GM12874 (cell line): ENCODE measurements around the gene OR6S1.

Source experiments
- CTCF ChIP-seq: IDR thresholded peaks from 2 replicates; pipeline ENCODE4 v1.5.1; 2011; ENCODE audit warnings: low read depth, mild to moderate bottlenecking, control low read depth, low read length, moderate library complexity; ENCODE audit not compliant: insufficient read depth

Gene OR6S1

GRCh38 chr14:20680363-20680762 lies 38.9 kb upstream of the OR6S1 start:
- no peak for TF ChIP-seq CTCF

DNA sequence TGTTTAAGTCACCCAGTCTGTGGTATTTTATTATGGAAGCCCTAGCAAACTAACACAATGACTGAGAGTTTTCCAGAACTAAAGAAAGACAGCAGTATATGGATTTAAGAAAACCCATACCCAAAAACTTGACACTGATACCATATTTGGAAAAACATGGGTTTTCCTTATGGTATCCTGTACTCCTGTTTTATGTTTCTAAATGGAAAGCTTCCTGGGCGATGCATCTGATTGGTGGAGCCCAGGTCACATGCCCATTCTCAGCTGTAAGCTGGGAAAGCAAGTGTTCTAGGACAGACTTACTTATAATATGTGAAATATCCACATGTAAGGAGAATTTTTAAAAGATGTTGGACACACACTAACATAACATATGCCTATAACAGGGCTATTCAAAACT lies 38.4 kb upstream of the OR6S1 start:
- no peak for TF ChIP-seq CTCF

DNA sequence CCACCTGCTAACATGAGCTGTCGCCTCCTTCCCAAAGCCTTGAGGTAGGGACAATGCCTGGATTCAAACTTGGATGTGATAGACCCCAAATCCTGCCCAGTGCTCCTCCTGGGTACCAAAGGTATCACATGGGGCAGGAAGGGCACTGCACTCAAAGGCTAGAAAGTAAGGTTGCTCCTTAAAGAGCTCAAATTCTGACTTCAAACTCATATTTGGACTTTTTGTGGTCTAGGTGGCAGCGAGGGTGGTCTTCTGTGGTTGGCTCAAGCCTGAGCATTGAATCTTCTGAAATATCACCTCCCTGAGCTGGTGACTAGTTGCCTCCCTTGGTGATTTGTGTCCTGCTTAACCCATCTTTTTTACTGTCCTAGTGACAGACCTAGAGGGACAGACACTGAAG lies 34.6 kb upstream of the OR6S1 start:
- no peak for TF ChIP-seq CTCF

- TF ChIP-seq CTCF = no peak
Observed at GRCh38 chr14:20675669-20676068, 34.2 kb upstream of the OR6S1 start.

DNA sequence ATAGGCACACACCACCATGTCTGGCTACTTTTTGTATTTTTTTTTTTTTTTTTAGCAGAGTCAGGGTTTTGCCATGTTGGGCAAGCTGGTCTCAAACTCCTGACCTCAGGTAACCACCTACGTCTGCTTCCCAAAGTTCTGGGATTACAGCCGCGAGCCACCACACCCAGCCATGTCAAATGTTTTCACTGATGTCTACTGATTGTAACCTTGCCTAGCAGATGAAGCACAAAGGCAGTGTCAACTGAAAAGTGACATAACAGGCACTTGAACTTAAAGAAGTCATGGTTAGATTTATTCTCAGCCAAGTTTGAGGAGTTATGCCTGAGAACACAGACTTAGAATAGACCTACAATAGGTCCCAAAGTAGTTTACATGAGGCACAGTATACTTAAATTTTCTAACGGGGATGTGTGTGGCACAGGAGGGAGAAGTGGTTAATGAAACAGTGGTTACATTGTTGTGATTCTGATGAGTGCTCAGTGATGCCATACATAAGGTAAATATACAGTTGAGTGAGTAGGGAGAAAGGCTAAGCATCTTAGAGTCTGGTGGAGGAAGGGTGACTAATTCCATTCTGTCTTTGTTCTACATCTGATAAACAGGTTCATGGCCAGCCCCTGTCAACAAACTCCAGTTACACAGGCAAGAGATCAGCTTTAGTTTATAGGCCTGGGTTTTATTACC lies 30.2 kb upstream of the OR6S1 start:
- no peak for TF ChIP-seq CTCF

DNA sequence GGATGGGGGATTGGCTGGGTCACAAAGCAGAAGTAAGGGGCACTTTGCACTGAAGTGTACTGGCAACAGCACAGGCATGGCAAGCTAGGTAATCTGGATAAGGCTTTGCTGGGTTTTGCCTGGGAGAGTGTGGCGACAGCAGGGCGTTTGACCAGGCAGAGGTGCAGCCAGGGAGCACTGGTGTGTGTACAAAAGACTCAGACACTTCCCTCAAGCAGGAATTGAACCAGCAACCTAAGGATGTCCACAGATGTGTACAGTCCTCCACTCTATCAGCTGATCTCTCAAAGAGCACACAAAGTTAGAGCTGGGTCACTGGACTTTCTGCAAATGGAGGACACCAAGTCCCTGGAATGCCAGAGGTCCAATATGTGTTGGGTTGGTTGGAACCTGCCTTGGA lies 27.5 kb upstream of the OR6S1 start:
- TF ChIP-seq CTCF = no peak

DNA sequence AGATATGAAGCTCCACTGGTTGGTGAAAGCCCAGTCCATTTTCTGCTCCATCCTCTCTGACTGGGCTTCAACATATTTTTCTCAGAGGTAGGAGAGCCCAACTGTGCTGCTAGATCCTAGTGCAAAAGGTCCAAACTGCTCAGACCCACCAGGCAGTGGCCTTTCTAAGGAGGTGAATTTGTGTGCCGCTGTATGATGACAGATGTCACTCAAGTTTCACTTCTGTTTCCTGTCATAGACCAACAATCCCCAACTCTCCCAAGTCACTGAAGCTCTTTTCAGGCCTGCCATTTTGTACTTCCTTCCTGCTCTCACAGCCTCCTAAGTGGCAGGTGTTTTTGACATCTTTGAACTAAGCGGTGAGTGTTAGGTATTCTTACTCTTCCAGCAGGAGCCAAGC lies 26.5 kb upstream of the OR6S1 start:
- TF ChIP-seq CTCF = no peak
